HepG2 (cell line): Measurements from ENCODE around the gene TIPRL. TPM values are rescaled to one million over a fixed set of nuclear protein-coding genes. Genes with fewer than 3 reads are reported as not detected.

Experiments
- ATAC-seq: fragments of 200-7000 bp; cut with Tn5 transposase; 3 replicates; pipeline ENCODE4 v1.9.1; 2020; ENCODE audit warnings: mild to moderate bottlenecking, moderate library complexity
- BruUV-seq: library from RNA; stranded (reverse); fragments of 400-500 nt; replicated peaks from 2 replicates; lab custom pipeline; 2021; lab: Mats Ljungman, UMichigan
- CTCF ChIA-PET: fragments of 300-600 bp; formaldehyde crosslinking; extraction: SDS; loops from one replicate; lab custom pipeline; 2021; ENCODE audit warnings: low total read pairs, inconsistent platforms, low intra/inter-chr PET ratio; lab: Yijun Ruan, JAX
- POLR2A ChIA-PET: fragments of 350-600 bp; sonication (Branson Sonifier 250); formaldehyde crosslinking; loops from one replicate; lab custom pipeline; 2020; ENCODE audit warnings: antibody characterized with exemption, inconsistent platforms; lab: Yijun Ruan, JAX
- DNase-seq: peaks from one replicate; pipeline ENCODE4 v3.0.0-alpha.2; 2015; ENCODE audit warnings: low spot score
- FAIRE-seq: peaks from 3 replicates; lab custom pipeline; 2011; peaks lifted over from hg19 to GRCh38; lab: Jason Lieb, UNC
- H2AFZ ChIP-seq: one replicate; pipeline ENCODE4 v1.6.1; 2011; ENCODE audit warnings: low read length, inconsistent platforms
- H3K27ac ChIP-seq: fragments of 300-600 bp; 3 replicates; pipeline ENCODE4 v1.8.0; 2011; ENCODE audit warnings: mixed run types, mild to moderate bottlenecking, mixed read lengths, low read length, inconsistent platforms; ENCODE audit not compliant: insufficient read depth; ENCODE audit errors: extremely low read length
- H3K27me3 ChIP-seq, 2 experiments: fragments of 200-600 bp in 1 of 2; 2 replicates in 1 of 2; 3 replicates in 1 of 2; pipeline versions ENCODE4 v1.6.0 to v1.8.0; 2011; ENCODE audit warnings: low read length in 2 of 2, mild to moderate bottlenecking in 2 of 2, moderate library complexity in 2 of 2, inconsistent platforms in 1 of 2; ENCODE audit not compliant: insufficient read depth in 2 of 2, control insufficient read depth in 1 of 2
- H3K36me3 ChIP-seq, 2 experiments: fragments of 200-600 bp in 1 of 2; replicated peaks in 1 of 2; 2 replicates in 1 of 2; 3 replicates in 1 of 2; pipeline versions ENCODE4 v1.5.1 to v1.8.0; 2011; ENCODE audit warnings: low read length in 2 of 2, inconsistent platforms in 1 of 2; ENCODE audit not compliant: insufficient read depth in 2 of 2, control insufficient read depth in 1 of 2
- H3K4me1 ChIP-seq: 2 replicates; pipeline ENCODE4 v1.5.1; 2012; ENCODE audit warnings: low read length, inconsistent platforms; ENCODE audit not compliant: insufficient read depth
- H3K4me2 ChIP-seq: 2 replicates; pipeline ENCODE4 v1.6.0; 2011; ENCODE audit warnings: low read depth, low read length, inconsistent platforms
- H3K4me3 ChIP-seq, 3 experiments: fragments of 200-600 bp in 1 of 3; sonication (generic), shearing (Covaris generic) in 1 of 3; replicated peaks in 1 of 3; 2 replicates each; pipeline ENCODE4 v1.5.1; 2011 to 2016; ENCODE audit warnings: low read length in 3 of 3, inconsistent platforms in 2 of 3, low read depth in 2 of 3, mild to moderate bottlenecking in 2 of 3, control low read depth in 1 of 3, mixed read lengths in 1 of 3; ENCODE audit not compliant: insufficient read depth in 1 of 3
- H3K79me2 ChIP-seq: one replicate; pipeline ENCODE4 v1.6.1; 2011; ENCODE audit warnings: low read length, inconsistent platforms; ENCODE audit not compliant: insufficient read depth
- H3K9ac ChIP-seq: 2 replicates; pipeline ENCODE4 v1.6.0; 2011; ENCODE audit warnings: mild to moderate bottlenecking, low read depth, low read length, inconsistent platforms; ENCODE audit not compliant: insufficient read depth
- H3K9me3 ChIP-seq: 2 replicates; pipeline ENCODE4 v1.5.1; 2012; ENCODE audit warnings: mild to moderate bottlenecking, low read length
- H4K20me1 ChIP-seq: 2 replicates; pipeline ENCODE4 v1.6.0; 2011; ENCODE audit warnings: inconsistent platforms, mild to moderate bottlenecking, low read length, moderate library complexity; ENCODE audit not compliant: insufficient read depth
- ARID3A ChIP-seq: IDR thresholded peaks from 2 replicates; pipeline ENCODE4 v1.6.1; 2012; ENCODE audit warnings: low read depth, low read length, improper control_type of control experiment
- CENPX ChIP-seq: sonication (generic); formaldehyde crosslinking; IDR thresholded peaks from 2 replicates; pipeline ENCODE4 v1.9.0; 2021; ENCODE audit warnings: mild to moderate bottlenecking, missing genetic modification reagents, moderate library complexity
- DPF2 ChIP-seq: sonication (generic); formaldehyde crosslinking; IDR thresholded peaks from 2 replicates; pipeline ENCODE4 v1.4.0; 2020; ENCODE audit warnings: mild to moderate bottlenecking, low read depth, missing genetic modification reagents, borderline replicate concordance
- GABPB1 ChIP-seq: IDR thresholded peaks from 2 replicates; pipeline ENCODE4 v1.6.1; 2016; ENCODE audit warnings: mild to moderate bottlenecking, missing genetic modification reagents, moderate library complexity, missing compliant biosample characterization
- TERF1 ChIP-seq: sonication (generic); formaldehyde crosslinking; IDR thresholded peaks from 2 replicates; pipeline ENCODE4 v1.8.0; 2022; ENCODE audit warnings: mild to moderate bottlenecking, missing genetic modification reagents, moderate library complexity
- ZNF180 ChIP-seq: sonication (generic); formaldehyde crosslinking; IDR thresholded peaks from 2 replicates; pipeline ENCODE4 v1.4.0; 2020; ENCODE audit warnings: low read depth, missing genetic modification reagents, borderline replicate concordance
- ZNF205 ChIP-seq: IDR thresholded peaks from 2 replicates; pipeline ENCODE4 v1.6.1; 2018; ENCODE audit warnings: missing biosample characterization, missing genetic modification reagents
- ZNF207 ChIP-seq: fragments of 450-650 bp; IDR thresholded peaks from 2 replicates; pipeline ENCODE4 v1.6.1; 2016; ENCODE audit warnings: antibody characterized with exemption, borderline replicate concordance
- ZNF263 ChIP-seq: sonication (generic); formaldehyde crosslinking; IDR thresholded peaks from 2 replicates; pipeline ENCODE4 v1.4.0; 2020; ENCODE audit warnings: missing genetic modification reagents
- ZNF549 ChIP-seq: sonication (generic); formaldehyde crosslinking; IDR thresholded peaks from 2 replicates; pipeline ENCODE4 v1.5.0; 2020; ENCODE audit warnings: missing genetic modification reagents
- ZNF609 ChIP-seq: sonication (generic); formaldehyde crosslinking; IDR thresholded peaks from 2 replicates; pipeline ENCODE4 v1.4.0; 2020; ENCODE audit warnings: mild to moderate bottlenecking, missing genetic modification reagents, borderline replicate concordance
- WGBS: methylation state at CpG from one replicate; pipeline ENCODE4 v1.1.6; 2017; ENCODE audit warnings: low lambda C conversion rate; 5-methylcytosine and 5-hydroxymethylcytosine counted together
- in situ Hi-C: cut with HindIII; loops from 2 replicates; pipeline ENCODE4 v1.10.0; 2017; ENCODE audit warnings: low pct_unique_long_range_greater_than_20kb; ENCODE audit not compliant: extremely low pct_ligation_motif_present
- intact Hi-C: fragments of 100-400 bp; cut with micrococcal nuclease; formaldehyde crosslinking; loops from one replicate; pipeline ENCODE4 v1.10.0; 2022; ENCODE audit not compliant: unreplicated experiment
- polyA plus RNA-seq, 8 experiments: library from polyadenylated mRNA; depleted of rRNA in 3 of 8; stranded (reverse) in 7 of 8; unstranded in 1 of 8; fragments of >200 nt; fragmentation: Illumina TruSeq in 4 of 8; extraction: Trizol in 4 of 8; gene quantifications; 2 replicates each; pipeline versions ENCODE4 v1.2.1 to v1.2.3, GENCODE V29; 2011 to 2016; ENCODE audit warnings: low read depth in 4 of 8, missing spikeins in 1 of 8, mixed read lengths in 1 of 8; ENCODE audit not compliant: insufficient read depth in 1 of 8
- total RNA-seq, 5 experiments: library from RNA; depleted of rRNA; stranded (reverse); fragments of >200 nt; fragmentation: Illumina TruSeq; extraction: Trizol; gene quantifications; 2 replicates each; pipeline ENCODE4 v1.2.3, GENCODE V29; 2016; ENCODE audit warnings: low read depth in 1 of 5

Gene TIPRL
- total and polyA plus RNA-seq, 2 of the 13 experiments (the other 11 are each of a cell fraction or from before 2014, with no cell fraction given), result 10.1 to 22.8 TPM

- Histone ChIP-seq H2AFZ (no peak overlapping the region), H4K20me1 (no peaks in the 10 kb centered on the region), H3K27ac (peak overlapping the region; percentile 51), H3K36me3 (peaks cover 0 to 8% of the 10 kb centered on the region in 2 experiments; a peak in 3 of 5 replicates), H3K27me3 (no peaks in the 10 kb centered on the region), H3K9me3 (no peaks in the 10 kb centered on the region), H3K4me3 (no peak overlapping the region), H3K4me2 (0 out of 2 replicates have a peak overlapping the region, but pooled peaks have one; percentile 14), H3K4me1 (peaks cover 16% of the 10 kb centered on the region), H3K79me2 (no peaks in the 10 kb centered on the region), H3K9ac (no peak overlapping the region)
- ChIA-PET CTCF (no interaction called here), POLR2A (no interaction called here)
- in situ Hi-C loops (no loop called here), intact Hi-C loops (no loop called here)
- DNase-seq, result peak; percentile 85
- WGBS, result 8% methylated on average over 1 of the region's 1 CpG
- ATAC-seq, result peak; percentile 98
- BruUV-seq, result no TSS peak
- peak; percentile 90 for FAIRE-seq
- TF ChIP-seq ZNF609 (no peak), GABPB1 (no peak), ZNF180 (CRISPR knock-in tag) (no peak), ZNF263 (CRISPR knock-in tag) (no peak), TERF1 (CRISPR knock-in tag) (no peak), DPF2 (CRISPR knock-in tag) (no peak), ZNF549 (CRISPR knock-in tag) (no peak), ARID3A (peak; percentile 55; the same call in 1 of the 2 replicates), CENPX (no peak), ZNF207 (no peak), ZNF205 (CRISPR knock-in tag) (no peak)
Measured at GRCh38 chr1:168202941-168203654, 24.3 kb downstream of the TIPRL start.
